Activated CD4-positive, CD25-positive, alpha-beta regulatory T cell treated with anti-CD3 and anti-CD28 coated beads, Interleukin-2, amount 50 U/mL, for 16 hours (primary cell): ENCODE data around the gene MYH3.
"Not testable (repeated sequence)": the region's sequence is repeated elsewhere in the genome, so short reads cannot be mapped to it uniquely, and the experiment has no call there.

Source experiments
- DNase-seq: peaks from one replicate; pipeline ENCODE4 v3.0.0-alpha.2; 2020; ENCODE audit warnings: low read depth, low spot score

Gene MYH3

DNA sequence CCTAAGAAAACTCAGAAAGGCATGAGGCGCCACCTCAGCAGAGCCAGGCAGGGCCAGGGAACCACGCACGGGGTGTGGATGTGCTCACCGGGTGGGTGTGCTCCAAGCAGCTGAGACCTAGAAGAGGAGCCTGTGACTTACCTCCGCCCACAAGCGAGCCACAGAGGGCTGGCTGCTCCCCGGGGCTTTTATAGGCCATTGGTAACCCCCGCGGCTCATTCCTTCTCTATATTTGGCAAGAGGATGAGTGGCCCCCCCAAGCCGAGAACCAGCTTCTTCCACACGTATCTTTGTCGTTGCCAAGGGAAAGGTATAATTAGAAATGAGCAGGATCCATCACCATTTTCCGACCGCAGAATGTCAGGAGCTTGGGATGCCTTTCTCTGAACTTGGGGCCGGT, at the start of gene MYH3:
Gene MYH3, minus strand, starts transcription at position 162 of the 400 bp plus-strand sequence. CDS start 2,245 bp downstream, outside the sequence.
- DNase-seq = no peak

DNA sequence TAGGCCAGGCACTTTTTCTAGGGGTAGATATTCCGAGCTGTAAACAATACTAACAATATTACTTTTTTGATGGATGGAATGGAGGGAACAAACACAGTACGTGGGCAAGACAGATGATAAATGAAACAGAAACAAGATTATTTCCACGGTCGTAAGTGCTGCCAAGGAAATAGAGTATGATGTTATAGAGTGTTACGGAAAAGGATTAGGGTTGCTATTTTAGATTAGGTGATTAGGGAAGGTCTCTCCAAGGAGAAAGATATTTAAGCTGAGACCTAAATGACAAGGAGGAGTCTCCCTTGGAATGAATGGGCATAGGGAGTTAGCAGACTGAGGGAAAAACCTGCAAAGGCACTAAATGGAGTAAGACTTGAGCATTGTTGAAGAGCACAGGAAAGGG, 48.6 kb upstream of the MYH3 start:
- DNase-seq = no peak

DNA sequence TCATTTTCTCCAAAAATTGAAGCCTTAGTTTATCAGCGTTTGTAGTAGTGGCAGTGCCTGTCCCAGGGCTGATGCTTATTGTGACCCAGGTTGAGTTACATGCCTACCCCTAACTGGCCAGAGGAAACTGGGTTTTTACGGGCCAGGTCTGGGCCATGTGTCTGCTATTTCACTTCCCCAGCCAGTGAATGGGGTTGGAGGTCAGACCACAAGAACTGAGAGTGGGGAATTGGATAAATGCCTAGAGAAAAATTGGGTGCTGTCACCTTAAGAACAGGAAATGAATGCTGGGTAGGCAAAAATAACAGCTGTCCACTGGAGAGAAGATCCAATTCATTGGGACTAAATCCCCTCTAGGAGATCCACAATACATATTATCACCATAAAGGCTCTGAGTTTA, 45.5 kb upstream of the MYH3 start:
- DNase-seq = no peak

DNA sequence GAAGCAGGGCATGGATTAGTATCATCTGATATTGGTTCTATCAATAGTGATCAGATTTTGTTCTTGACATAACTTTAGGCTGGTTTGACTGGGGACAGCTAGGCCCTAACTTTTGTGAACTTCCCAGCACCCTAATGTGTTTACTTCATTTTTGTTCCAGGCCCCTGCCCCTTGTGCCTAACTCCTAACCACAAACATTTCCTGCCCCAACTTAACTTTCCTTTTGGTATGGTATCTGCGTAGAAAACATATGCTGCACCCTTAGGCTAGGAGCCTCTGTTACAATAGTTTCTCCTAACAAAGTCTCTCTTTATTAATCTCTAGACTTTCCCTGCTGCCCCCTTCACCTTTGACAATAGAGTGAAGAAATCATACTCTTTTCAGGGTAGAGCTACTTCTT, 42.7 kb upstream of the MYH3 start:
- DNase-seq = no peak

DNA sequence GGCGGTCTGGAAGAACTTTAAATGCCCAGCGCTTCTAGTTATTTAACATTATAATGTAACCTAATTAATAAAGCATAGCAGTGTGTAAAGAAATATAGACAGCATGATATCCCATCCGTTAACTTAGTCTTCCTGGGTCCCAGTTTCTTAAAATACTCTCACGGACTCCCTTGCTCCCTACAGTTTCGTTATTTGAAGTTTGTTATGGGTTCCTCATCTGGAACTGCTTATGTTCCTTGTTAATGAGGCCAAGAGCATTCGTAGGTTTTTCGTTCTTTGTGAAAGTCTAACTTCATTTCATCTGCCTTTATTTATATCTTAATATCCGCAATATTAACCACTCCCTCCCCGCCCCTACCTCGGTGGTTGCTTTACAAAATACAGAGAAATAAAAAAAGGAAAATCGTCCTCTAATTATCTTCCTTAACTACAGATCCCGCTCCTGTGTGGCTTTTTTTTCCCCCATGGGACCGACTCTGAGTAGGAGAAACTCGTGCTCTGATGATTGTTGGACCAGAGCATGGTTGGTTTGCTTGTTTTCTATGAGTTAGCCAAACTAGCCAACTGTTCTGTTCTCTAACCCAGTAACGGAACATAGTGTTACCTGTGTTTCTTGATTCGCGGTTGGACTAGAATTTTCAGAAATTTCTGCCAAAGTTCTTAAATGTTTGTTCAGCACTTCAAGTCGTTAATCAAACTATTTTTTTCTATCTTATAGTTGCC, 41.1 kb upstream of the MYH3 start:
- no peak for DNase-seq

DNA sequence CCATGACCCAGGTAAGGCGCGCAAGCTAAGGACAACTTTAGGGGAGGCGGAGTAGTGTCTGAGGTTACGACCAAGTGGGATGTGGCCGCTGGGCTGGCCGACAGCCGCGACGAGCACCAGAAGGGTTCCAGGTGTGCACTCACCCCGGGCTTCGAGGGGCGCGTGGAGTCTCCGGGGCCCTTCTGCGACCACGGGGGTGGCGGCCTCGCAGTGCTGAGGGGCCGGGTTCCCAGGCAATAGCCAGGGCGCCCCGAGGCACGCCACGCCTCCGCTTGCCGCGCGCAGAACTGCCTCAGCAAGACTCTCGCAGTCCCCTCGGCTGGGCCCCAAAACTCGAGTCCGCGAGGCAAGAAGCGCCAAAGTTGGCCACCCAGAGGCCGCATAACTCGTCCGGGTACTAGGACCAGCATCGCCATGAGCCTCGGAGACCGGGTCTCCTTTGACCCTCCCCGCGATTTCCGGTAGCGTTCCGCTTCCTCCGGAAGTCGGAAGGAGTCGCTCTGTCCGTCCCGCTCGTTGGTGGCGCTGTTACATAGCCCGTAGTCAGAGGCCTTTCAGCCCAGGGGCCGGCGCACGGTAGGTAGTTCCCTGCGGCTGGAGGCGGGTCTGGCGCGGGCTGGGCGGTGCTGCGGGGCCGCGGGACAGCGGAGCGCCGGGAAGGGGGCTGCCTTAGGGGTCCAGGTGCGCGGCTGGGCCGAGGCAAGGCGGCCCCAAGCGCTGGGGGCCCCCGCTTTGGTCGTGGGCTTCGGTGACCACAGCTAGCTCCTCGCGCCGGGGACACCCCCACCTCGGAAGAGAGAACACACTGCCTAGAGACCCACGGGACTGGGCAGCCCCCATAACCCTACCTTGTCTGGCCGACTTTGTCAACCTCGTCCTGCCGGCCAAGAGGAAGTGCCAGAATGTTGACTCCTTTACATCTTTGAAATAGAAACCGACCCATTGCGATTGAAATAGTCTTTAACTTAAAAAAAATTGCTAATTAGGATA, 40.3 kb upstream of the MYH3 start, which contains the start of the genes ADPRM and SCO1:
Gene ADPRM, plus strand, starts transcription at position 503 of the 990 bp plus-strand sequence. CDS start 7,333 bp downstream, outside the sequence.
Gene SCO1, minus strand, starts transcription at position 442 of the 990 bp plus-strand sequence. Its CDS starts 26 bp downstream, at position 416.
- DNase-seq = peak; percentile 90

DNA sequence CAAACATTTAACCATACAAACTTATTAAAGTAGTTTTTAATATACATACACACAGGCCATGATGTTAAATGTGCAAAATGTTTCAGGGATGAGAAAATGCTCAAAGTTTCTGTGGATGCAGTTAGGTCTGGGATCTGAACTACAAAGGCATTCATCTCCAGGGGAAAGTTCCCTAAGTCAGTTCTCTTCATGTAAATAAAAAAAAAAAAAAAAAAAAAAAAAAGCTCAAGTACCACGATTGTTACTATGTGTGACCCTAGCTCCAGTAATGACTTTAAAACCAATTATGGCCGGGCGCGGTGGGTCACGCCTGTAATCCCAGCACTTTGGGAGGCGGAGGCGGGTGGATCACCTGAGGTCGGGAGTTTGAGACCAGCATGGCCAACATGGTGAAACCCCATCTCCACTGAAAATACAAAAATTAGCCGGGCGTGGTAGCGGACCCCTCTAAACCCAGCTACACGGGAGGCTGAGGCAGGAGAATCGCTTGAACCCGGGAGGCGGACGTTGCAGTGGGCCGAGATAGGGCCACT, 38.8 kb upstream of the MYH3 start:
- not testable (repeated sequence) for DNase-seq

DNA sequence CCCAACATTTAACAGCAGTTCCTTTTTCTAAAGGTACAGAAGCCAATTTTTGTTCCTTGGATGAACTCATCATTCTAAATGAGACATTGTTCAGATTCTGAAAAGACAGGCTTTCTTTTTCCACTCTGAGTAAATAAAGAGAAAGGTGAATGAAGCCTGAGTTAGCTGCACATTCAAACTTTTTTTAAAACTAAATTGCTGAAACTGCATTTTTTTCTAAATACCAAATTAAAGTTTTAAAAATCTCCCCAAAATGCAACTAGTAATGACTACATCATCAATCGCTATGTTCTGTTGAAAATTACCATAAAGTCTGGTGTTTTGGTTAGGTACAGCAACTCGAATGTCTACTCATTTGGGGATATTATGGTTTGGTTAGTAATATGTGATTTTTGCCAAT, 30.4 kb upstream of the MYH3 start:
- DNase-seq = no peak

DNA sequence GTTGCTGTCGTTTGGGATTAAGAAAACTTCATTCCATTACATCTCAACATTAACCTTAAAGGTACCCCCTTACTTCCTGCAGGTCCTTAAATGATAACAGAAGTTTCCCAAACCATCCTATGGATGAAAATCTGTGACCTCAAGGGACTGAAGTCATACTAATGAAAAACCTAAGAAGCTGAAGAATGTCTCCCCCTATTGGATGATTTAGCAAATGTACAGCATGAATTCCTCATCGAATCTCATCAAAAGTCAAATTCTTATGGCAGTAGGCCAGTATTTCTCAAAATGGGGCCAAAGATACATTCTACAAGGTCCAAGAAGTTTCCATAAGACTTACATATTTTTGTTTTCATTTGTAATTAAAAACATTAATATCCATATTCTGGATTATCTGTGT, 26.7 kb upstream of the MYH3 start:
- DNase-seq = no peak

DNA sequence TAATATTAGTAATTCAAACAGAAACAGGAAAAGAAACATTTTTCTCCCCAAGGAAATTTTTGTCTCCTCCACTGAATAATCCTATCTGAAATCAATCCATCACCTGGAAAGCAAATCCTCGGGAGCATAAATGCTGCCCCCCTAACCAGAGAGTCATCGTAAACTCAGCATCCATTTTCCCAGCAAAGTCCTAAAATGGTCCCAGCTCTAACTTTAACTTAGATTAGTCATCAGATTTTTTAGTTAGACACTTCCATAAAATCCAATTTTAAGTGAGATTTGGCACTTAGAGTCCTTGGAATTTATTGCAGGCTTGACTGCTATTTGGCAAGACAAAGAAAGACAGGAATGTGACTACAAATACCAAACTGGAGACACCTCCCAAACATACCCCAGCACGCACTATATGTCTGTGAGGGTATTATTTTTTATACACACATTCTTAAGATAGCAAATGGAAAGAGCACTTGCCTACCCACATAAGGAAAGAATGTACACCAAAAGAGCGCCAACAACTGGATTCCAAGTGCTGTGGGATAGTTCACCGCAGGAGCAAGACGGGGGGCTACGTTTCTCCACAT, 24.8 kb upstream of the MYH3 start:
- no peak for DNase-seq

DNA sequence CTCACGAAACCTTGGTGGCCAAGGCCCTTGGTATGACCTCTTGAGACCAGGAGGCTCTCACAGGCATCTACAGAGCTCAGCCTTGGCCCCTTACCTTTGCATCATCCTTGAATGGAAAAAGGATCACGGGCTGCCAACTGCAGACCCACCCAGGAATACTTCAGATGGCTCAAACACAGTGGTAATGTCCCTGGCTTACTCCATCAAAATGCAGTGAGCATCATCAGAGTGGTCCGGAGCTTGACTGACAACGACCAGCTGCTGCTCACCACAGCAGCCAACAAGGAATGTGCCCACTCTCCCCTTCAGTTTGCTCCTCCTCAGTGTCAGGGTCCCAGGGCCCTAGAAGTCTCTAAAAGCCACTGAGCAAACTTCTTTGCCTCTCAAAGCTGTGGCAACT, 17.6 kb upstream of the MYH3 start:
- no peak for DNase-seq

DNA sequence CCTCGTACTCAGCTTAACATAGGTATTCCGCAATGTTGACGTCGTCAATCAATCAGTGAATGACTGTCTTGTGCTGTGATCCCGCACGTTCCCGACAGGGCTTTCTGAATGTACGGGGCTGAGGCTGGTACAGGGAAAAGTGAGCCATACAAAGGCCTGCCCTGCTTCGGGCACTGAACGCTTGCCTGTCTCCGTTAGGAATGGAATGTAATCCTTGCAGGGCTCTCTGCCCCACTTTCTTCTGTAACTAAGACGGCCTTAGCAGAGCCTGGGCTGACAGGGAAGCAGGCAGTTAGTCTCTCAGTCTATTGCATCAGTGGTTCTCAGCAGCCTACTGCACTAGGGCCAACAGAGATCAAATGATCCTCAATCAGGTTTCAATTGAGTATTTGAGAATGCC, 16.2 kb upstream of the MYH3 start:
- no peak for DNase-seq

DNA sequence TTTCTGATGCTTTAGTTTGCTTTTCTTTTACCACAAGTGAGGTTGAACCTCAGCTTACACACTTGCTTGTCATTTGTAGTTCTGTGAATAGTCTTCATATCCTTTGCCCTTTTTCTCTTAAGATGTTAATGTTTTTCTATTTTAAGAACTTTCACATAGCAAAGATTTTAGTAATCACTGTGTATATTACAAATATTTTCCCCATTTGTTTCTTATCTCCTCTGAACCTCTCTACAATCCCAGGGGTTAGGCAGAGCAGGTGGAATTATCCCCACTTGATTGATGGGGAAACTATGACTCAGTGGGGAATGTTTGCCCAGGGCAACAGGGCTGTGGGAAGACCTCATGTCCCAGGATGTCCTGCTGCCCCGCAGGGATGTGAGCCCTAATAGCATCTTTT, 11.7 kb upstream of the MYH3 start:
- no peak for DNase-seq

DNA sequence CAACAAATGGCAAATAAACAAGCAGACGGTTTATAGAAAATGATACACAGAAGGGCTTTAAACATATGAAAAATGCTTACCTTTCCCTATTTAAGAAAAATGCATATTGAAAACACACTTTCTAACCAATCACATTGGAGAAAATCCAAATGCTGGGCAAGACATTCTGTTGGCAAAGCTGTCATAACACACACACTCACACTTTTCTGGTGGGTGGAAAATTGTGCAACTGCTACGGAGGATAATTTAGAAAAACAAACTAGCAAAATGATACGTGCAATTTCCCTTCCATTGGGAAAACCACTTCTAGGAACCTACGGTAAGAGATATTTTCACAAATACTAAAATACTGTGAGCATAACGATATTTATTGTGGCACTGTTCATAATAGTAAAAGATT, 9.8 kb upstream of the MYH3 start:
- DNase-seq = no peak

DNA sequence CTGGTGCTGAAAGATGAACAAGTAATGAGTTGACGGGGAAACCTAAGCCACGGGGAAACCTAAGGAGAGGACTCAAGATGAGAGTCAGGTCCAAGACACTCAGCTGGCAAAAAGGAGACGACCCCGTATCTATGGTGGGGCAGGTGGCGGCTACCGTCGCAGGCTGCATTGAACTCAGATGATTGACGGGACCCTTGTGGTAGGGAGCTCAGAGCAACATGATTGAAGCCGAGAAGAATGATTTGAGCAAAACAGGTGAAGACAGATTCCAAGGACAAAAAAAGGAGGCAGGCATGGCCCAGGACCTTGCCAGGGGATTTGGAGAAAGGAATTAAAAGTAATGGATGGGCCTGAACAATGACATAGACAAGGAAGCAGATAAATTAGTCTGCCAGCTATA, 7.5 kb upstream of the MYH3 start:
- no peak for DNase-seq

DNA sequence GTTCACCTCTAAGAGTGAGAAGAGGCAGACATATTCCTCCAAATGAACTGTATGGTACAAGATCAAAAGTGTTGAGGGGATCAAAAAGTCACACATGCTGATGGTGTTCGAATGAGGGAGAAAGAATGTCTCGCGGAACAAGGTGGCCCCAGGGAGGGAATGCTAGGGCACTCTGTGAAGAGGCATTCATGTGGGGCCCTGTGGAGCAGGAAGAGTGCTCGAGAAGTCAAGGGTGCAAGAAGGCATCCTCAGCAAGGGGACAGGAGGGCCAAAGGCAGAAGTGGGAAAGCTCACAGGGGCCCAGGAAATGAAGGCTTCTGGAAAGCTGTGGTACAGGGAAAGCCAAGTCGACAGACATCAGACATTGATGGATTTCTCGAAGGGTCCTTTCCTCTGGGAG, 6.1 kb upstream of the MYH3 start:
- no peak for DNase-seq

DNA sequence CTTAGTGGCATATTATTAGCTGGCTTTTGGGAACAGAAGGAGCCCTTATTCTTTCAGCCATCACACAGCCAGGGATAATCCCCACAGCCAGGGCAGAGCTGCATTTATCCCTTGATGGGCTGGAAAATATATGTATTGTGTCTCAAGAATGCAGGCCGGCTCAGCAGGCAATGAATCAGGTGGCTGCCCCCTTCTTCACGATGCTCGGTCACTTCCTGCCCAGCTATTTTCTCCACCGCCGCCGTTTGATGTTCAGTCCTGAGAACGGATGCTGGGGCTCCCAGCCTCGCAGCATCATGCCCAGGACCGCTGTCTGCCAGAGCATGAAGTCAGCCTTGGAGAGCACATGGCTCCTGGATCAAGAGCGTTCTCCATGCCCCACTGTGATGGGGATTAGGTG, 4.3 kb upstream of the MYH3 start:
- DNase-seq = no peak

DNA sequence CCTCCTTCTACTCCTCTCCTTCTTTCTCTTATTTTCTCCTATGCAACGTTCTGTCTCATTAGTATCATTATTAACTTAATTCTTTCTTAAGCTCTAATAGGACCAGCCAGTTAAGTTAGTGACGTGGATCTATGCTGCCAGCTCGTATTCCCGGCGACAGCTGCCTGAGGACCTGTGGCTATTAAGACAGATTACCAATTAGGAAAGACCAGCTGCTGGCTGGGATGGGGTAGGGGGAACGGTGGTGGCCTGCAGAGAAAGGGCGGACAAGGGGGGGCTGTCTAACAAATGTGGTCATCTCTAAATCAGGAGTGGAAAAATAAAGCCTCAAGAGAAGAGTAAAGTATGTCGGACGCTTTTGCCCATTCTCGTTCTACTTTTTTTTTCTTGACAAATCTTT, 770 bp upstream of the MYH3 start:
- no peak for DNase-seq

DNA sequence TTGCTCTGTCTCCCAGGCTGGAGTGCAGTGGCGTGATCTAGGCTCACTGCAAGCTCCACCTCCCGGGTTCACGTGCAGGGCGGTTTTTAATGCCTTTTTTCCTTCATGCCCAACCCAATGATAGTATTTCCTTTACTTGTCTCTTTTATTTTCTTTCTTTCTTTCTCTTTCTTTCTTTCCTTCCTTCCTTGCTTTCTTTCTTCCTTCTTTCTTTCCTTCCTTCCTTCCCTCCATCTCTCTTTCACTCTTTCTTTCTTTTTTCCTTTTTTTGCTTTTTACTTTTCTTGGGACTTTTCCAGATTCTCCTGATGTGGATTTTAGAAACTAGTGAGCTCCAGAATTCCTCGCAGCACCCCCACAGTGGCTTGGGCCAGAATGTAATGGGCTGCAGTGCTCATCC, 3.1 kb downstream of the MYH3 start:
- DNase-seq = no peak

DNA sequence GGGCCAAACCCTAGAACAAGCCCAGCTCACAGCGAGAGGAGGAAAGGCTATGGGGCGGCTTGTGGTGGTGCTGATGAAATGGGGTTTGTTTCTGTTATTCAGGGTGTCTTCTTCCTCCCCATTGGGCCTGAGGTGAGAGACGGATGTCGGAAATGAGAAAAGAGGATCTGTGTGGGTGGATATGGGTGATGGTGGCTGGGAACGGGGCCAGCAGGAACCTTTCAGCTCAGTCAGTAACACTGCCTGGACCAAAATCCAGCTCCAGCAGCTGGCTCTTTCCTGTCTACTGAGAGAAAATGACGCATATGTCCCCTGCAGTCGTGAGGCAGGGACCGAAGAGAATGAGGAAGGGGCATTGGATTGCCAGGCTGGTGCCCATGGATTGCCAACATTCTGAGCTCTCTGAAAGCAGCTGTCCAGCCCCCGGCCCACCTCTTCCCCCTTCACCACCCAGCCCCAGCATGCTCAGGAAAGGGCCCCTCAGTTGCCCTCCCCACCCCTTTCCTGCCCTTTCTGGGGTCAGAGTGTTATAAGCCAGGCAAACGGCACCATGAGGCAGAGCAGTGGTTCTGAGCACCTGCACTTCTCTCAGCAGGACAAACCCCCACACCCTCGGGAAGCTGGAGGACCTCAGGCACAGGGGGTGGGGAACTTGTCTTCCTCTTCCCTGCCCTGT, 4.0 kb downstream of the MYH3 start:
- DNase-seq = no peak

DNA sequence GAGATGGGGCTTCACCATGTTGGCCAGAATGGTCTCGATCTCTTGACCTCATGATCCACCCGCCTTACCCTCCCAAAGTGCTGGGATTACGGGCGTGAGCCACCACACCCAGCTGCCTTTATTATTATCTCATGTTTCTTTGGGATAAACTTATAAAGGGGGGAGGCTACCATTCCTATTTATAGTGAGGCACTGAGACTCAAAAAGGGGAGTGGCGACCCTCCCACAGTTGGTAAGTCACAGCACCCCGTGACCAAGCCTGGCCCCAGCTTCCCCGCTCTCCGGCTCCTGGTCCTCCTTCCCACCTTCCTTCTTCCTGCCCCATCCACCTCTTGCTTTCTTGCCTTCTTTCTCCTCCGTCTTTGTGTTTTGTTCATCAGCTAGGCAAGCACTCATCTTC, 5.2 kb downstream of the MYH3 start:
- DNase-seq = no peak
